ENCODE results near the gene JAM3.
A peak's percentile ranks its signal among the peaks of the same experiment; 100 is the strongest.

The JAM3 gene

GRCh38 chr11:134049303-134049702, 19.6 kb upstream of the JAM3 start:
- DNase-seq (no peak), ATAC-seq (ENCODE audit: insufficient read depth, low read depth) (no peak)

DNA sequence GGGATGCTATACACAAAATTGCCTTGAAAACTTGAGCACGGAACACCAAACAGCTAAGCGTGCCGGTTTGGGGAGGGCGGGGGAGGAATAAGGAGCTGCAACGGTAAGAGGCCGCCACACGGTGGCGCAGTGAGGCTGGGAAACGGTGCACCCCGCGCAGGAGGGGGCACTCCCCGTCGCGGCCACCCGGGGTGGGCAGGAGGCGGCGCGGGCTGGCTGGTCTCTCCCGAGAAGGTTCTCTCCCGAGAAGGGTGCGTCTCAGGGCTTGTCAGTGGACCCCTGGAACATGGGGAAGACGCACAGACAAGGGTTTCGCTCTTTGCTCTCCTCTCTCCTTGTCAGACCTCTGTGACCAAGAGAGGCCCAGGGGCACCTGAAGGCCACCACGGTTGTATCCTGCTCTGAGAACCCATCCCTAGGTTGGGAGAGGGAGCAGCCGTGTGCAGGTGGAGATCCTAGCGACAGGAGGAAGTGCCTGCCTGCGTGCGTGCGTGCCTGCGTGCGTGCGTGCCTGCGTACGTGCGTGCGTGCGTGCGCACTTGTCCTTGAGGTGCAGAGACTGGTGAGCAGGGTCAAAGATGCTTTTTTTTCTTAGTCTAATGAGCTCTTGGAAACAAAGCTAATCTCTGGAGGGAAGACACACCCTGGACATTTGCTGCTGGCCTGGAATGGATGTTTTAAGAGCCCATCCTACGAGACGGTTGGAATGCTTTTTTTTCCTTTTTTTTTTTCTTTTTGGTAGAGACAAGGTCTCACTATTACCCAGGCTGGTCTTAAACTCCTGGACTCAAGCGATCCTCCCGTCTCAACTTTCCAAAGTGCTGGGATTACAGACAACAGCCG, 18.1 kb upstream of the JAM3 start:
- peak; percentile 96 for ATAC-seq (ENCODE audit: insufficient read depth, low read depth)
- Histone ChIP-seq H2AFZ (ENCODE audit: low read depth, low read length) (peak overlapping the region; percentile 58), H3K4me2 (ENCODE audit: insufficient read depth, low read length) (peak overlapping the region; percentile 66), H3K79me2 (ENCODE audit: insufficient read depth, low read length) (no peaks in the 10 kb centered on the region), H3K27me3 (ENCODE audit: insufficient read depth, low read length, poor library complexity) (no peaks in the 10 kb centered on the region), H3K36me3 (ENCODE audit: insufficient read depth, low read length) (no peaks in the 10 kb centered on the region), H3K9ac (ENCODE audit: low read depth, low read length) (peak overlapping the region; percentile 34; the same call in 1 of the 2 replicates), H3K9me3 (ENCODE audit: insufficient read depth, low read length, severe bottlenecking) (no peaks in the 10 kb centered on the region), H4K20me1 (ENCODE audit: insufficient read depth, low read length) (no peaks in the 10 kb centered on the region), H3K4me3 (ENCODE audit: low read depth in 1 of 2, low read length in 2 of 2) (peak overlapping the region in 1 of 2 experiments; percentile 49; a peak in 2 of 4 replicates), H3K27ac (ENCODE audit: low read length) (peak overlapping the region; percentile 6; the same call in 1 of the 2 replicates), H3K4me1 (ENCODE audit: insufficient read depth, low read length) (peaks cover 16% of the 10 kb centered on the region)
- DNase-seq, result peak; percentile 78
- TF ChIP-seq, protein P1, sequence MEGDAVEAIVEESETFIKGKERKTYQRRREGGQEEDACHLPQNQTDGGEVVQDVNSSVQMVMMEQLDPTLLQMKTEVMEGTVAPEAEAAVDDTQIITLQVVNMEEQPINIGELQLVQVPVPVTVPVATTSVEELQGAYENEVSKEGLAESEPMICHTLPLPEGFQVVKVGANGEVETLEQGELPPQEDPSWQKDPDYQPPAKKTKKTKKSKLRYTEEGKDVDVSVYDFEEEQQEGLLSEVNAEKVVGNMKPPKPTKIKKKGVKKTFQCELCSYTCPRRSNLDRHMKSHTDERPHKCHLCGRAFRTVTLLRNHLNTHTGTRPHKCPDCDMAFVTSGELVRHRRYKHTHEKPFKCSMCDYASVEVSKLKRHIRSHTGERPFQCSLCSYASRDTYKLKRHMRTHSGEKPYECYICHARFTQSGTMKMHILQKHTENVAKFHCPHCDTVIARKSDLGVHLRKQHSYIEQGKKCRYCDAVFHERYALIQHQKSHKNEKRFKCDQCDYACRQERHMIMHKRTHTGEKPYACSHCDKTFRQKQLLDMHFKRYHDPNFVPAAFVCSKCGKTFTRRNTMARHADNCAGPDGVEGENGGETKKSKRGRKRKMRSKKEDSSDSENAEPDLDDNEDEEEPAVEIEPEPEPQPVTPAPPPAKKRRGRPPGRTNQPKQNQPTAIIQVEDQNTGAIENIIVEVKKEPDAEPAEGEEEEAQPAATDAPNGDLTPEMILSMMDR (IDR thresholded peaks at IDR 0.05; ENCODE audit: borderline replicate concordance, extremely low read depth, low read length, poor library complexity, severe bottlenecking), result peak; percentile 97
- no peak for TF ChIP-seq EZH2 (IDR thresholded peaks at IDR 0.05; ENCODE audit: borderline replicate concordance, low read depth, low read length, severe bottlenecking)

More at GRCh38 chr11:134049303-134049702, 19.6 kb upstream of the JAM3 start:
- Histone ChIP-seq H3K4me3 (ENCODE audit: low read depth in 1 of 2, low read length in 2 of 2) (no peak overlapping the region), H3K79me2 (ENCODE audit: insufficient read depth, low read length) (no peaks in the 10 kb centered on the region), H2AFZ (ENCODE audit: low read depth, low read length) (no peak overlapping the region), H3K4me2 (ENCODE audit: insufficient read depth, low read length) (no peak overlapping the region), H3K9me3 (ENCODE audit: insufficient read depth, low read length, severe bottlenecking) (no peaks in the 10 kb centered on the region), H3K27me3 (ENCODE audit: insufficient read depth, low read length, poor library complexity) (no peaks in the 10 kb centered on the region), H3K27ac (ENCODE audit: low read length) (no peak overlapping the region), H4K20me1 (ENCODE audit: insufficient read depth, low read length) (0 out of 2 replicates have a peak, but pooled peaks cover 3% of the 10 kb centered on the region), H3K9ac (ENCODE audit: low read depth, low read length) (no peak overlapping the region), H3K4me1 (ENCODE audit: insufficient read depth, low read length) (peaks cover 16% of the 10 kb centered on the region), H3K36me3 (ENCODE audit: insufficient read depth, low read length) (no peaks in the 10 kb centered on the region)
- TF ChIP-seq, protein P1 (IDR thresholded peaks at IDR 0.05; ENCODE audit: borderline replicate concordance, extremely low read depth, low read length, poor library complexity, severe bottlenecking), result peak; percentile 21
- TF ChIP-seq EZH2 (IDR thresholded peaks at IDR 0.05; ENCODE audit: borderline replicate concordance, low read depth, low read length, severe bottlenecking), result no peak

- DNase-seq, result no peak
- Histone ChIP-seq H3K27me3 (ENCODE audit: insufficient read depth, low read length, poor library complexity) (no peaks in the 10 kb centered on the region), H3K4me1 (ENCODE audit: insufficient read depth, low read length) (peaks cover 19% of the 10 kb centered on the region), H3K4me3 (ENCODE audit: low read depth in 1 of 2, low read length in 2 of 2) (no peak overlapping the region), H4K20me1 (ENCODE audit: insufficient read depth, low read length) (no peaks in the 10 kb centered on the region), H3K27ac (ENCODE audit: low read length) (no peak overlapping the region), H3K9me3 (ENCODE audit: insufficient read depth, low read length, severe bottlenecking) (no peaks in the 10 kb centered on the region), H2AFZ (ENCODE audit: low read depth, low read length) (no peak overlapping the region), H3K79me2 (ENCODE audit: insufficient read depth, low read length) (no peaks in the 10 kb centered on the region), H3K4me2 (ENCODE audit: insufficient read depth, low read length) (no peak overlapping the region), H3K9ac (ENCODE audit: low read depth, low read length) (no peak overlapping the region), H3K36me3 (ENCODE audit: insufficient read depth, low read length) (no peaks in the 10 kb centered on the region)
- TF ChIP-seq, protein P1 (IDR thresholded peaks at IDR 0.05; ENCODE audit: borderline replicate concordance, extremely low read depth, low read length, poor library complexity, severe bottlenecking), result no peak
- no peak for TF ChIP-seq EZH2 (IDR thresholded peaks at IDR 0.05; ENCODE audit: borderline replicate concordance, low read depth, low read length, severe bottlenecking)
- ATAC-seq (ENCODE audit: insufficient read depth, low read depth), result no peak
Measured at GRCh38 chr11:134052395-134052987, 16.4 kb upstream of the JAM3 start.
